Endodermal cell (in vitro differentiated cells): ENCODE results near the gene UBE2QL1. TPM values are rescaled to one million over a fixed set of nuclear protein-coding genes. Genes with fewer than 3 reads are reported as not detected.

Experiments
- DNase-seq: peaks from one replicate; pipeline ENCODE4 v3.0.0-alpha.2; 2017
- H3K27ac ChIP-seq: 2 replicates; pipeline ENCODE4 v1.5.1; 2013; ENCODE audit warnings: mild to moderate bottlenecking, low read depth, low read length, moderate library complexity
- H3K27me3 ChIP-seq: 2 replicates; pipeline ENCODE4 v1.6.1; 2013; ENCODE audit warnings: mild to moderate bottlenecking, low read length, moderate library complexity; ENCODE audit not compliant: insufficient read depth, control insufficient read depth, poor library complexity, severe bottlenecking
- H3K36me3 ChIP-seq: 2 replicates; pipeline ENCODE4 v1.7.0; 2013; ENCODE audit warnings: mild to moderate bottlenecking, low read length, moderate library complexity; ENCODE audit not compliant: control insufficient read depth, insufficient read depth
- H3K4me1 ChIP-seq: one replicate; pipeline ENCODE4 v1.7.0; 2013; ENCODE audit warnings: low read length; ENCODE audit not compliant: control insufficient read depth, insufficient read depth
- H3K4me3 ChIP-seq: 2 replicates; pipeline ENCODE4 v1.5.1; 2013; ENCODE audit warnings: mild to moderate bottlenecking, low read length, moderate library complexity
- H3K9ac ChIP-seq: 2 replicates; pipeline ENCODE4 v1.6.1; 2013; ENCODE audit warnings: mild to moderate bottlenecking, low read length, moderate library complexity; ENCODE audit not compliant: poor library complexity, severe bottlenecking; ENCODE audit errors: extremely low read depth
- H3K9me3 ChIP-seq: 2 replicates; pipeline ENCODE4 v1.6.1; 2013; ENCODE audit warnings: mild to moderate bottlenecking, low read length, moderate library complexity; ENCODE audit not compliant: control insufficient read depth
- H3K27ac Mint-ChIP-seq: 2 replicates; pipeline ENCODE4 v1.8.0; 2020; ENCODE audit warnings: mixed read lengths
- H3K27me3 Mint-ChIP-seq: 2 replicates; pipeline ENCODE4 v1.8.0; 2021; ENCODE audit warnings: mild to moderate bottlenecking, mixed read lengths; ENCODE audit not compliant: insufficient read depth
- H3K36me3 Mint-ChIP-seq: 2 replicates; pipeline ENCODE4 v1.8.0; 2020; ENCODE audit warnings: low read depth, mixed read lengths
- H3K4me1 Mint-ChIP-seq: 2 replicates; pipeline ENCODE4 v1.8.0; 2020; ENCODE audit warnings: mixed read lengths
- H3K4me3 Mint-ChIP-seq: 2 replicates; pipeline ENCODE4 v1.8.0; 2020; ENCODE audit warnings: mild to moderate bottlenecking, moderate library complexity, mixed read lengths
- H3K9me3 Mint-ChIP-seq: 2 replicates; pipeline ENCODE4 v1.8.0; 2020; ENCODE audit warnings: mild to moderate bottlenecking, mixed read lengths
- WGBS, 2 experiments: methylation state at CpG; one replicate each; pipeline versions ENCODE4 v1.1.5 to v1.1.7; 2013; ENCODE audit warnings: missing lambda C conversion rate in 2 of 2, mixed read lengths in 1 of 2; ENCODE audit not compliant: insufficient coverage in 1 of 2, insufficient read length in 1 of 2; 5-methylcytosine and 5-hydroxymethylcytosine counted together
- total RNA-seq, 2 donors: library from RNA; stranded (reverse); fragmentation: NEBNext Ultra II Directional in 1 of 2; extraction: Animal tissue kit (Norgen Biotek cat#: 25700) in 1 of 2; gene quantifications; 2 replicates in 1 of 2; 3 replicates in 1 of 2; pipeline ENCODE4 v1.2.1, GENCODE V29; 2021
- TF ChIP-seq, protein P1 (sequence below): fragments of 200-600 bp; sonication (generic); conservative IDR thresholded peaks from 2 replicates; pipeline ENCODE4 v1.5.0; 2021; ENCODE audit warnings: antibody characterized with exemption, mild to moderate bottlenecking

The UBE2QL1 gene
- total RNA-seq, 2 donors from 2014 or later, result 0.11 TPM; not detected in 1

DNA sequence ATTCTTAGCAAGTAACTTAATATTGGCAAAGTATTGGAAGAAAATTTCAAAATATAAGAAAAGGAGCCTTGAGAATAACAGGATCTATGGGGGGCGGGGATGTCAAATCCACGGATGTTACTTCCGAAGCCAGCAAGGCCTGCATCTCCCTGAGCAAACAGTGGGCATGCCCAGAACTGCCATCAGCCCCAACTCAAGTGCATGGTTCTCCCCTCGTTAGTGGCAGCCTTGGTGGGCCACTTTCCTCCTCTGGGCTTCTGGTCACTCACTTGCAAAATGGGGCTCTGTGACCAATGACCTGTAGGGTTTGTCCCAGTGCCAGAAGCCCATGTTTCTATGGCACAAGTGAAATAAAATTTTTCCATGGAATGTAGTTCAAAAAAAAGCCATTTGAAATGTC lies 43.1 kb upstream of the UBE2QL1 start:
- peak; percentile 20 for DNase-seq
- TF ChIP-seq, protein P1, sequence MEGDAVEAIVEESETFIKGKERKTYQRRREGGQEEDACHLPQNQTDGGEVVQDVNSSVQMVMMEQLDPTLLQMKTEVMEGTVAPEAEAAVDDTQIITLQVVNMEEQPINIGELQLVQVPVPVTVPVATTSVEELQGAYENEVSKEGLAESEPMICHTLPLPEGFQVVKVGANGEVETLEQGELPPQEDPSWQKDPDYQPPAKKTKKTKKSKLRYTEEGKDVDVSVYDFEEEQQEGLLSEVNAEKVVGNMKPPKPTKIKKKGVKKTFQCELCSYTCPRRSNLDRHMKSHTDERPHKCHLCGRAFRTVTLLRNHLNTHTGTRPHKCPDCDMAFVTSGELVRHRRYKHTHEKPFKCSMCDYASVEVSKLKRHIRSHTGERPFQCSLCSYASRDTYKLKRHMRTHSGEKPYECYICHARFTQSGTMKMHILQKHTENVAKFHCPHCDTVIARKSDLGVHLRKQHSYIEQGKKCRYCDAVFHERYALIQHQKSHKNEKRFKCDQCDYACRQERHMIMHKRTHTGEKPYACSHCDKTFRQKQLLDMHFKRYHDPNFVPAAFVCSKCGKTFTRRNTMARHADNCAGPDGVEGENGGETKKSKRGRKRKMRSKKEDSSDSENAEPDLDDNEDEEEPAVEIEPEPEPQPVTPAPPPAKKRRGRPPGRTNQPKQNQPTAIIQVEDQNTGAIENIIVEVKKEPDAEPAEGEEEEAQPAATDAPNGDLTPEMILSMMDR, result no peak
- Histone ChIP-seq H3K27me3 (peaks cover 8% of the 10 kb centered on the region), H3K27ac (no peak overlapping the region), H3K4me1 (no peaks in the 10 kb centered on the region), H3K36me3 (no peaks in the 10 kb centered on the region), H3K9me3 (no peaks in the 10 kb centered on the region), H3K9ac (no peak overlapping the region), H3K4me3 (no peak overlapping the region)
- Mint-ChIP-seq H3K27me3 (no peaks in the 10 kb centered on the region), H3K36me3 (no peaks in the 10 kb centered on the region), H3K27ac (no peak overlapping the region), H3K4me3 (no peak overlapping the region), H3K4me1 (peaks cover 8% of the 10 kb centered on the region), H3K9me3 (no peaks in the 10 kb centered on the region)
- 79 to 91% methylated on average over 3 to 4 of the region's 4 CpGs for WGBS, 2 experiments

- Histone ChIP-seq H3K4me1 (no peaks in the 10 kb centered on the region), H3K9ac (no peak overlapping the region), H3K36me3 (no peaks in the 10 kb centered on the region), H3K9me3 (no peaks in the 10 kb centered on the region), H3K27me3 (peaks cover 6% of the 10 kb centered on the region), H3K4me3 (no peak overlapping the region), H3K27ac (no peak overlapping the region)
- H3K4me1 Mint-ChIP-seq, result peaks cover 5% of the 10 kb centered on the region
- WGBS, 2 experiments, result 86 to 100% methylated on average over 2 to 6 of the region's 6 CpGs
- no peak overlapping the region for H3K4me3 Mint-ChIP-seq
- DNase-seq, result peak; percentile 5
- H3K27me3 Mint-ChIP-seq, result no peaks in the 10 kb centered on the region
- TF ChIP-seq, protein P1, result no peak
- no peaks in the 10 kb centered on the region for H3K36me3 Mint-ChIP-seq
- H3K27ac Mint-ChIP-seq, result no peak overlapping the region
- no peaks in the 10 kb centered on the region for H3K9me3 Mint-ChIP-seq
Measured at GRCh38 chr5:6407558-6408259, 41.0 kb upstream of the UBE2QL1 start.

DNA sequence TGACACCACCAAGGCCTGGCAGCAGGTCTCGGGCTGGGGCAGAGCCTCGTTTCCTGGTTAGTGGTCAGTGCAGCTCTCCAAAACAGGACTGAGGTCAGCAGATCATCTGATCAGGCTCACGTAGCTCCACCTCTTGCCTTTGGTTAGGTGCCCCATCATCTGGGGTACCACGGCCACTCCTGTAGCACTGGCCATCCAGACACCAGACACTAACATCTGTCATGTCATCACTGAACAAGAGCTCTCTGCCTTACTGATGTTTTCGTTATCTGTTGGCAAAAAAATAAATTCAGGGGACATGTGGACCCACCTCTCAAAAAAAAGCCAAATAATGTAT lies 40.4 kb upstream of the UBE2QL1 start:
- Mint-ChIP-seq H3K27me3 (no peaks in the 10 kb centered on the region), H3K9me3 (no peaks in the 10 kb centered on the region), H3K27ac (no peak overlapping the region), H3K36me3 (no peaks in the 10 kb centered on the region), H3K4me3 (no peak overlapping the region), H3K4me1 (peaks cover 5% of the 10 kb centered on the region)
- no peaks in the 10 kb centered on the region for H3K9me3 ChIP-seq
- TF ChIP-seq, protein P1, result no peak
- peak; percentile 31 for DNase-seq
- no peak overlapping the region for H3K27ac ChIP-seq
- 89 to 91% methylated on average over 5 of the region's 5 CpGs for WGBS, 2 experiments
- H3K4me1 ChIP-seq, result no peaks in the 10 kb centered on the region
- H3K4me3 ChIP-seq, result no peak overlapping the region
- no peak overlapping the region for H3K9ac ChIP-seq
- no peaks in the 10 kb centered on the region for H3K36me3 ChIP-seq
- peaks cover 3% of the 10 kb centered on the region for H3K27me3 ChIP-seq
